Osteoblast (primary cell): ENCODE results near the gene STON1. TPM values are rescaled to one million over a fixed set of nuclear protein-coding genes. Genes with fewer than 3 reads are reported as not detected.

Experiments used
- DNase-seq: peaks from one replicate; pipeline ENCODE4 v3.0.0; 2011; ENCODE audit warnings: low spot score, mixed read lengths; ENCODE audit not compliant: insufficient read length; ENCODE audit errors: missing footprints
- H2AFZ ChIP-seq: 2 replicates; pipeline ENCODE4 v1.6.0; 2011; ENCODE audit warnings: mild to moderate bottlenecking, low read length
- H3K27ac ChIP-seq: 2 replicates; pipeline ENCODE4 v1.5.1; 2011; ENCODE audit warnings: mild to moderate bottlenecking, low read depth, low read length, moderate library complexity
- H3K27me3 ChIP-seq: 2 replicates; pipeline ENCODE4 v1.6.0; 2012; ENCODE audit warnings: mild to moderate bottlenecking, control low read depth, inconsistent platforms, low read length, moderate library complexity; ENCODE audit not compliant: insufficient read depth
- H3K36me3 ChIP-seq: 2 replicates; pipeline ENCODE4 v1.5.1; 2011; ENCODE audit warnings: mild to moderate bottlenecking, low read length, control low read depth, moderate library complexity; ENCODE audit not compliant: insufficient read depth
- H3K4me1 ChIP-seq: 2 replicates; pipeline ENCODE4 v1.5.1; 2011; ENCODE audit warnings: mild to moderate bottlenecking, low read length, control low read depth, moderate library complexity; ENCODE audit not compliant: insufficient read depth
- H3K4me2 ChIP-seq: 2 replicates; pipeline ENCODE4 v1.6.0; 2011; ENCODE audit warnings: mild to moderate bottlenecking, low read length; ENCODE audit not compliant: insufficient read depth
- H3K4me3 ChIP-seq: fragments of 200-600 bp; sonication (generic); 3 replicates; pipeline ENCODE4 v1.5.1; 2012; ENCODE audit warnings: mild to moderate bottlenecking, low read length, inconsistent platforms; ENCODE audit not compliant: insufficient read depth
- H3K79me2 ChIP-seq: 2 replicates; pipeline ENCODE4 v1.6.0; 2012; ENCODE audit warnings: mild to moderate bottlenecking, low read length, control low read depth, inconsistent platforms; ENCODE audit not compliant: insufficient read depth
- H3K9me3 ChIP-seq: 2 replicates; pipeline ENCODE4 v1.5.1; 2011; ENCODE audit warnings: low read depth, low read length, control low read depth
- H4K20me1 ChIP-seq: 2 replicates; pipeline ENCODE4 v1.6.0; 2012; ENCODE audit warnings: mild to moderate bottlenecking, low read length, control low read depth; ENCODE audit not compliant: insufficient read depth
- CTCF ChIP-seq: IDR thresholded peaks from 2 replicates; pipeline ENCODE4 v1.5.1; 2011; ENCODE audit warnings: mild to moderate bottlenecking, low read depth, low read length, moderate library complexity; ENCODE audit errors: extremely low read depth
- total RNA-seq: library from RNA; depleted of rRNA; stranded (reverse); fragments of >200 nt; gene quantifications from 2 replicates; pipeline ENCODE4 v1.2.3, GENCODE V29; 2012

STON1 gene
- total RNA-seq, 1 donor, result 15.9 TPM

DNA sequence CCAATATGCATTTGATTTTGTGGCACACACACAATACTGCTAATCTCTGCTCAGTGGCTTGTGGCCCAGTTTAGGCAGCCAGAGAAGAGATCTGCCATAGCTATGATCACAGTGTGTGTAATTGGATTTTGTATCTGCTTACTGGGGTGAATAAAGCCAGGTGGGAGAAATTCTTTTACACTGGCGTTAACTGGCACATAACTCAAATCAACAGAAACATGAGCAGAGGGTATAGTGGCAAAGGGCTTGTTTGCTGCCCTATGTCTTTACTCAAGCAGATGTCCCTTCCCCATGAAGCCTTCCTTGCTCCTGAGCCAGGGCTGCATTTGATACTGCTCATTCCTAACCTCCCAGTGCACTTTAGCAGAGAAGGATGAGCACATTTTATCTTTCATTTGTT lies 28.5 kb downstream of the STON1 start:
- H3K27me3 ChIP-seq, result no peaks in the 10 kb centered on the region
- no peaks in the 10 kb centered on the region for H4K20me1 ChIP-seq
- no peak overlapping the region for H3K4me3 ChIP-seq
- H3K4me1 ChIP-seq, result no peaks in the 10 kb centered on the region
- H3K9me3 ChIP-seq, result no peaks in the 10 kb centered on the region
- H3K4me2 ChIP-seq, result no peak overlapping the region
- no peak overlapping the region for H3K27ac ChIP-seq
- no peak overlapping the region for H2AFZ ChIP-seq
- no peak for DNase-seq
- no peaks in the 10 kb centered on the region for H3K36me3 ChIP-seq
- TF ChIP-seq CTCF, result no peak
- H3K79me2 ChIP-seq, result no peaks in the 10 kb centered on the region

DNA sequence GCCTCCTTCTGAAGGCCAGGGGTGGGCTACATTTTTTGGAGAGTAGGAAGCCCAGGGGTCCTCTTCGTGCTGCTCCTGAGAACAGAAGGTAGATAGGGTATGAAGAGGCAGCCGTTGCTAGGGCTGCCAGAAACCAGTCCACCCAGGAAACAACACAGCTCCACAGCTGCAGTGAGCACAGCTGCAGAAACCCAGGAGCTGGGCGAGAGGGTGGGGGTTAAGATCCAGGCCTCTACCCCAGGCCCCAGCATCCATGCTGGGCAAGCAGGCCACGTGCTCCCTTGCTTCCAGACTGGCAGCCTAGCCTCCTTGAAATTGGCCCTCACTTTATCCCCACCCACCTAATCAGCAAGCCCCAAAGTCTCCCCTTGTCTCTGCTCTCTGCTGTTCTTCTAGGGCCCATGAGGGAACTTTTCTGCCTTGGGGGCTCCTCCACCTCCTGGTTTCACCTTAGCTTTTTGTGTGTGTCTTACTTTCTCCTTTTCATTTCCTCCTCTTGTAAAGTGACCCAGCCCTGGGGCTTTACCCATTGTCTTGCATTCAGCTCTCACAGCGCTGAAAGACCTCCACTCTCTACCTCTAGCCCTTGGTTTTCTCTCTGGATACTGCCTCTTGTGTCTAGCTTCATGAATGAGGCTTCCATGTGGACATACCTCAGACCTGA lies 30.7 kb downstream of the STON1 start:
- no peaks in the 10 kb centered on the region for H3K9me3 ChIP-seq
- no peak overlapping the region for H3K27ac ChIP-seq
- no peak for DNase-seq
- H3K36me3 ChIP-seq, result no peaks in the 10 kb centered on the region
- H3K79me2 ChIP-seq, result no peaks in the 10 kb centered on the region
- H3K4me1 ChIP-seq, result no peaks in the 10 kb centered on the region
- H3K4me3 ChIP-seq, result no peak overlapping the region
- H4K20me1 ChIP-seq, result no peaks in the 10 kb centered on the region
- no peak for TF ChIP-seq CTCF
- no peak overlapping the region for H2AFZ ChIP-seq
- H3K4me2 ChIP-seq, result no peak overlapping the region
- no peaks in the 10 kb centered on the region for H3K27me3 ChIP-seq

DNA sequence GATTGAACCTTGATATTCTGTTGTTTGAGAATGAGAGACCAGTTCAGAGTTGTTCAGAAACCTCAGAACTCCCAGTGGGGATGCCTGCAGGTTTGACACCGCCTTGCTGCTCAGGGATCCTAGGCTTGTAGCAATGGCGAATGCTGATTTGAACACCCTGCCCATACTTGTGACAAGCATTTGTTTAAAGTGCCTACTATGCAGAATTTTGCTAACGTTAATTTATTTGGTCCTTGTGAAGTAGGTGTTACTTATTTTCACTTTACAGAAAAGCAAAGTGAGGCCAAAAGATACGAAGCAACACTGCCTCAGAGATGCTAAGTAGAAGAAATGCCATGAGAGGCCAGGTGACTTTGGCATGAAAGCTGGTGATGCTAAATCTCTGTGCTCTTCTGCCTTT lies 32.3 kb downstream of the STON1 start:
- H3K4me2 ChIP-seq, result no peak overlapping the region
- no peaks in the 10 kb centered on the region for H3K9me3 ChIP-seq
- H3K27ac ChIP-seq, result no peak overlapping the region
- no peak overlapping the region for H2AFZ ChIP-seq
- H3K27me3 ChIP-seq, result no peaks in the 10 kb centered on the region
- no peaks in the 10 kb centered on the region for H3K79me2 ChIP-seq
- DNase-seq, result no peak
- H4K20me1 ChIP-seq, result peaks cover 3% of the 10 kb centered on the region
- H3K36me3 ChIP-seq, result no peaks in the 10 kb centered on the region
- no peak for TF ChIP-seq CTCF
- H3K4me3 ChIP-seq, result no peak overlapping the region
- peaks cover 8% of the 10 kb centered on the region for H3K4me1 ChIP-seq

- Histone ChIP-seq H3K4me2 (peak overlapping the region; percentile 69), H3K9me3 (no peaks in the 10 kb centered on the region), H3K79me2 (no peaks in the 10 kb centered on the region), H3K27ac (no peak overlapping the region), H3K36me3 (no peaks in the 10 kb centered on the region), H3K4me3 (peak overlapping the region; percentile 39), H2AFZ (peak overlapping the region; percentile 65), H3K27me3 (no peaks in the 10 kb centered on the region), H3K4me1 (peaks cover 14% of the 10 kb centered on the region), H4K20me1 (peaks cover 3% of the 10 kb centered on the region)
- peak; percentile 74 for DNase-seq
- peak; percentile 58 for TF ChIP-seq CTCF
Measured at GRCh38 chr2:48566592-48567310, 36.8 kb downstream of the STON1 start.
